Stomach (tissue), 4 donors: Measurements from ENCODE around the gene SLC6A11.

ENCODE experiments used
- POLR2A ChIP-seq, 4 donors: fragments of 450-650 bp; IDR thresholded peaks; one replicate each; pipeline ENCODE4 v1.6.1; 2016; ENCODE audit warnings: antibody characterized with exemption in 4 of 4, control low read depth in 2 of 4, mild to moderate bottlenecking in 1 of 4, moderate library complexity in 1 of 4
- TF ChIP-seq, protein P1 (sequence below), 7 experiments: fragments of 450-650 bp in 4 of 7; fragments of 200-600 bp in 3 of 7; sonication (generic) in 3 of 7; IDR thresholded peaks; one replicate each; pipeline ENCODE4 v1.5.1; 2016 to 2019; ENCODE audit warnings: antibody characterized with exemption in 7 of 7, control low read depth in 2 of 7, mild to moderate bottlenecking in 1 of 7

- TF ChIP-seq, protein P1, sequence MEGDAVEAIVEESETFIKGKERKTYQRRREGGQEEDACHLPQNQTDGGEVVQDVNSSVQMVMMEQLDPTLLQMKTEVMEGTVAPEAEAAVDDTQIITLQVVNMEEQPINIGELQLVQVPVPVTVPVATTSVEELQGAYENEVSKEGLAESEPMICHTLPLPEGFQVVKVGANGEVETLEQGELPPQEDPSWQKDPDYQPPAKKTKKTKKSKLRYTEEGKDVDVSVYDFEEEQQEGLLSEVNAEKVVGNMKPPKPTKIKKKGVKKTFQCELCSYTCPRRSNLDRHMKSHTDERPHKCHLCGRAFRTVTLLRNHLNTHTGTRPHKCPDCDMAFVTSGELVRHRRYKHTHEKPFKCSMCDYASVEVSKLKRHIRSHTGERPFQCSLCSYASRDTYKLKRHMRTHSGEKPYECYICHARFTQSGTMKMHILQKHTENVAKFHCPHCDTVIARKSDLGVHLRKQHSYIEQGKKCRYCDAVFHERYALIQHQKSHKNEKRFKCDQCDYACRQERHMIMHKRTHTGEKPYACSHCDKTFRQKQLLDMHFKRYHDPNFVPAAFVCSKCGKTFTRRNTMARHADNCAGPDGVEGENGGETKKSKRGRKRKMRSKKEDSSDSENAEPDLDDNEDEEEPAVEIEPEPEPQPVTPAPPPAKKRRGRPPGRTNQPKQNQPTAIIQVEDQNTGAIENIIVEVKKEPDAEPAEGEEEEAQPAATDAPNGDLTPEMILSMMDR (IDR thresholded peaks at IDR 0.05) = no peak
- no peak for TF ChIP-seq POLR2A (IDR thresholded peaks at IDR 0.05)
These were observed 119.0 kb downstream of the SLC6A11 start for GRCh38 chr3:10935028-10935427.
